Activated CD4-positive, alpha-beta T cell treated with anti-CD3 and anti-CD28 coated beads, Interleukin-2, amount 10 ng/mL, durations not matched to agents 7 days and 5 days (primary cell): ENCODE data around the gene CD40. TPM values are rescaled to one million over a fixed set of nuclear protein-coding genes. Genes with fewer than 3 reads are reported as not detected.

ENCODE experiments used
- CTCF ChIA-PET: fragments of 350-600 bp; sonication (Branson Sonifier 250); formaldehyde crosslinking; loops from one replicate; lab custom pipeline; 2021; ENCODE audit warnings: antibody characterized with exemption; lab: Charles Lee
- POLR2A ChIA-PET: fragments of 350-600 bp; sonication (Branson Sonifier 250); formaldehyde crosslinking; loops from one replicate; lab custom pipeline; 2021; ENCODE audit warnings: antibody characterized with exemption; lab: Charles Lee
- DNase-seq: peaks from one replicate; pipeline ENCODE4 v3.0.0-alpha.2; 2020
- H3K27ac Mint-ChIP-seq: one replicate; pipeline ENCODE4 v1.8.0; 2021; ENCODE audit warnings: mild to moderate bottlenecking, moderate library complexity, mixed read lengths
- H3K27me3 Mint-ChIP-seq: one replicate; pipeline ENCODE4 v1.8.0; 2021; ENCODE audit warnings: mixed read lengths
- H3K36me3 Mint-ChIP-seq: one replicate; pipeline ENCODE4 v1.8.0; 2021; ENCODE audit warnings: low read depth, mixed read lengths
- H3K4me1 Mint-ChIP-seq: one replicate; pipeline ENCODE4 v1.8.0; 2021; ENCODE audit warnings: mixed read lengths
- H3K4me3 Mint-ChIP-seq: one replicate; pipeline ENCODE4 v1.8.0; 2021; ENCODE audit warnings: mild to moderate bottlenecking, moderate library complexity, mixed read lengths
- H3K9me3 Mint-ChIP-seq: one replicate; pipeline ENCODE4 v1.8.0; 2021; ENCODE audit warnings: mixed read lengths
- total RNA-seq, 2 experiments: library from RNA; stranded (reverse); gene quantifications; one replicate each; pipeline ENCODE4 v1.2.3, GENCODE V29; 2021

Gene CD40
- total RNA-seq, 2 experiments from 2014 or later = 1.1 to 1.5 TPM

GRCh38 chr20:46101957-46102356 lies 16.2 kb upstream of the CD40 start:
- CTCF ChIA-PET = interaction anchor here (0.9 to 1.2 kb wide), 2 partner anchors 21 to 31 kb away, joined by 3 read pairs; no protein-coding TSS in a partner anchor
- no peak for DNase-seq
- Mint-ChIP-seq H3K36me3 (peaks cover 1% of the 10 kb centered on the region), H3K9me3 (no peaks in the 10 kb centered on the region), H3K27me3 (peaks cover 53% of the 10 kb centered on the region), H3K27ac (no peak overlapping the region), H3K4me1 (no peaks in the 10 kb centered on the region), H3K4me3 (no peak overlapping the region)
- POLR2A ChIA-PET = no interaction called here

- Mint-ChIP-seq H3K4me3 (no peak overlapping the region), H3K27me3 (peaks cover 60% of the 10 kb centered on the region), H3K4me1 (no peaks in the 10 kb centered on the region), H3K9me3 (no peaks in the 10 kb centered on the region), H3K27ac (no peak overlapping the region), H3K36me3 (peaks cover 1% of the 10 kb centered on the region)
- POLR2A ChIA-PET = no interaction called here
- CTCF ChIA-PET = interaction anchor here (0.9 kb wide), 1 partner anchor 30 kb away, joined by 3 read pairs; no protein-coding TSS in a partner anchor
- DNase-seq = no peak
Observed at GRCh38 chr20:46102940-46103339, 15.2 kb upstream of the CD40 start.

GRCh38 chr20:46104262-46104661 lies 13.9 kb upstream of the CD40 start:
- Mint-ChIP-seq H3K9me3 (no peaks in the 10 kb centered on the region), H3K36me3 (peaks cover 1% of the 10 kb centered on the region), H3K27ac (no peak overlapping the region), H3K4me3 (no peak overlapping the region), H3K27me3 (peaks cover 54% of the 10 kb centered on the region), H3K4me1 (peaks cover 4% of the 10 kb centered on the region)
- DNase-seq = no peak
- ChIA-PET POLR2A (interaction anchor here (0.6 kb wide), 1 partner anchor 13 kb away, joined by 3 read pairs; no protein-coding TSS in a partner anchor), CTCF (no interaction called here)

- Mint-ChIP-seq H3K36me3 (no peaks in the 10 kb centered on the region), H3K27ac (no peak overlapping the region), H3K4me3 (no peak overlapping the region), H3K4me1 (peaks cover 11% of the 10 kb centered on the region), H3K27me3 (peaks cover 53% of the 10 kb centered on the region), H3K9me3 (no peaks in the 10 kb centered on the region)
- no peak for DNase-seq
- CTCF ChIA-PET = no interaction called here
- POLR2A ChIA-PET = interaction anchor here (0.6 kb wide), 1 partner anchor 45 kb away, joined by 4 read pairs; no protein-coding TSS in a partner anchor
Observed at GRCh38 chr20:46107061-46107460, 11.1 kb upstream of the CD40 start.

- H3K36me3 Mint-ChIP-seq = no peaks in the 10 kb centered on the region
- no peak for DNase-seq
- H3K9me3 Mint-ChIP-seq = no peaks in the 10 kb centered on the region
- H3K27ac Mint-ChIP-seq = no peak overlapping the region
- H3K4me1 Mint-ChIP-seq = peaks cover 11% of the 10 kb centered on the region
- CTCF ChIA-PET = no interaction called here
- H3K27me3 Mint-ChIP-seq = peaks cover 46% of the 10 kb centered on the region
- POLR2A ChIA-PET = no interaction called here
- H3K4me3 Mint-ChIP-seq = no peak overlapping the region
Observed at GRCh38 chr20:46108435-46108841, 9.7 kb upstream of the CD40 start.

GRCh38 chr20:46108976-46109375 lies 9.1 kb upstream of the CD40 start:
- Mint-ChIP-seq H3K27me3 (peaks cover 47% of the 10 kb centered on the region), H3K27ac (no peak overlapping the region), H3K36me3 (no peaks in the 10 kb centered on the region), H3K4me1 (peaks cover 11% of the 10 kb centered on the region), H3K4me3 (no peak overlapping the region), H3K9me3 (no peaks in the 10 kb centered on the region)
- POLR2A ChIA-PET = no interaction called here
- no peak for DNase-seq
- CTCF ChIA-PET = no interaction called here

GRCh38 chr20:46111028-46111835 lies 6.9 kb upstream of the CD40 start:
- peaks cover 11% of the 10 kb centered on the region for H3K4me1 Mint-ChIP-seq

GRCh38 chr20:46111836-46112212 lies 6.3 kb upstream of the CD40 start:
- Mint-ChIP-seq H3K27ac (no peak overlapping the region), H3K9me3 (no peaks in the 10 kb centered on the region), H3K4me1 (peaks cover 11% of the 10 kb centered on the region), H3K4me3 (no peak overlapping the region), H3K36me3 (no peaks in the 10 kb centered on the region), H3K27me3 (peaks cover 46% of the 10 kb centered on the region)
- DNase-seq = no peak
- POLR2A ChIA-PET = no interaction called here
- CTCF ChIA-PET = no interaction called here

More at GRCh38 chr20:46111028-46111835, 6.9 kb upstream of the CD40 start:
- Mint-ChIP-seq H3K36me3 (no peaks in the 10 kb centered on the region), H3K27ac (no peak overlapping the region), H3K9me3 (no peaks in the 10 kb centered on the region), H3K27me3 (peaks cover 46% of the 10 kb centered on the region), H3K4me3 (no peak overlapping the region)
- POLR2A ChIA-PET = no interaction called here
- CTCF ChIA-PET = no interaction called here
- peak; percentile 16 for DNase-seq

- H3K27ac Mint-ChIP-seq = no peak overlapping the region
- no peak overlapping the region for H3K4me3 Mint-ChIP-seq
- H3K27me3 Mint-ChIP-seq = peaks cover 39% of the 10 kb centered on the region
- CTCF ChIA-PET = no interaction called here
- peaks cover 13% of the 10 kb centered on the region for H3K4me1 Mint-ChIP-seq
- no peaks in the 10 kb centered on the region for H3K9me3 Mint-ChIP-seq
- no peak for DNase-seq
- H3K36me3 Mint-ChIP-seq = no peaks in the 10 kb centered on the region
- POLR2A ChIA-PET = no interaction called here
Observed at GRCh38 chr20:46112430-46113112, 5.5 kb upstream of the CD40 start.

- no peak overlapping the region for H3K4me3 Mint-ChIP-seq
- no peak for DNase-seq
- CTCF ChIA-PET = no interaction called here
- H3K4me1 Mint-ChIP-seq = peaks cover 17% of the 10 kb centered on the region
- no peak overlapping the region for H3K27ac Mint-ChIP-seq
- H3K9me3 Mint-ChIP-seq = no peaks in the 10 kb centered on the region
- H3K27me3 Mint-ChIP-seq = peaks cover 40% of the 10 kb centered on the region
- POLR2A ChIA-PET = no interaction called here
- H3K36me3 Mint-ChIP-seq = no peaks in the 10 kb centered on the region
Observed at GRCh38 chr20:46113113-46113470, 5.0 kb upstream of the CD40 start.

GRCh38 chr20:46114449-46114848 lies 3.7 kb upstream of the CD40 start:
- peaks cover 34% of the 10 kb centered on the region for H3K27me3 Mint-ChIP-seq
- no peak overlapping the region for H3K4me3 Mint-ChIP-seq
- H3K9me3 Mint-ChIP-seq = no peaks in the 10 kb centered on the region
- H3K27ac Mint-ChIP-seq = no peak overlapping the region
- DNase-seq = no peak
- ChIA-PET CTCF (interaction anchor here (0.8 kb wide), 1 partner anchor 25 kb away, joined by 3 read pairs; no protein-coding TSS in a partner anchor), POLR2A (no interaction called here)
- H3K36me3 Mint-ChIP-seq = no peaks in the 10 kb centered on the region
- H3K4me1 Mint-ChIP-seq = peaks cover 22% of the 10 kb centered on the region

GRCh38 chr20:46118481-46119020 lies 437 bp downstream of the CD40 start:
- H3K27me3 Mint-ChIP-seq = peaks cover 21% of the 10 kb centered on the region
- no peaks in the 10 kb centered on the region for H3K9me3 Mint-ChIP-seq
- H3K27ac Mint-ChIP-seq = no peak overlapping the region
- ChIA-PET POLR2A (no interaction called here), CTCF (interaction anchor here (0.9 to 1.5 kb wide), 2 partner anchors 27 to 96 kb away, joined by 3 to 4 read pairs; no protein-coding TSS in a partner anchor)
- no peak for DNase-seq
- peak overlapping the region; percentile 77 for H3K4me3 Mint-ChIP-seq
- no peaks in the 10 kb centered on the region for H3K36me3 Mint-ChIP-seq
- peaks cover 25% of the 10 kb centered on the region for H3K4me1 Mint-ChIP-seq
